Astrocyte (in vitro differentiated cells and primary cell): Measurements from ENCODE around the gene AZI2.

Experiments used
- EZH2 ChIP-seq: IDR thresholded peaks from 2 replicates; pipeline ENCODE4 v1.6.1; 2012; ENCODE audit warnings: mild to moderate bottlenecking, low read length, inconsistent platforms; ENCODE audit not compliant: insufficient read depth
- TF ChIP-seq, protein P1 (sequence below): IDR thresholded peaks from 2 replicates; pipeline ENCODE4 v1.5.1; 2011; ENCODE audit warnings: low read depth, mild to moderate bottlenecking, inconsistent platforms, low read length, moderate library complexity; ENCODE audit not compliant: insufficient read depth

DNA sequence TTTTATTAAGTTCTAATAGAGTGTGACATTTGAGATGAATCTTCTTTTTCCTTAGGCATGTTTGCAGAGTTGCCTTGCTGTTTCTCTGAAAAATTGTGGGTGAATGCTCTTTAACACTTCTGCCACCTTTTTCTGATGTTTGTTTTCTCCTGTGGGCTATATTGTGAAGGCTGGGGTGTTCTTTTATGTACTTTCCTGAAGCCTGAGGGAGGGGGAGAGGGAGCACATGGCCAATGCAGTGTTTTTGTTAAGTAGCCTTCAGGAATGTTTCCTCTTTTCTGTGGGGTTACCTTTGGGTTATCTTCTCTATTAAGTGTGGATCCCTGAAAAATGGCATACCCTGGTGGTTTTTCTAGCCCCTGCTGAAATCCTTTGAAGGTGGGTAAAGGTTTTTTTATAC lies 57.0 kb downstream of the AZI2 start:
- TF ChIP-seq, protein P1, sequence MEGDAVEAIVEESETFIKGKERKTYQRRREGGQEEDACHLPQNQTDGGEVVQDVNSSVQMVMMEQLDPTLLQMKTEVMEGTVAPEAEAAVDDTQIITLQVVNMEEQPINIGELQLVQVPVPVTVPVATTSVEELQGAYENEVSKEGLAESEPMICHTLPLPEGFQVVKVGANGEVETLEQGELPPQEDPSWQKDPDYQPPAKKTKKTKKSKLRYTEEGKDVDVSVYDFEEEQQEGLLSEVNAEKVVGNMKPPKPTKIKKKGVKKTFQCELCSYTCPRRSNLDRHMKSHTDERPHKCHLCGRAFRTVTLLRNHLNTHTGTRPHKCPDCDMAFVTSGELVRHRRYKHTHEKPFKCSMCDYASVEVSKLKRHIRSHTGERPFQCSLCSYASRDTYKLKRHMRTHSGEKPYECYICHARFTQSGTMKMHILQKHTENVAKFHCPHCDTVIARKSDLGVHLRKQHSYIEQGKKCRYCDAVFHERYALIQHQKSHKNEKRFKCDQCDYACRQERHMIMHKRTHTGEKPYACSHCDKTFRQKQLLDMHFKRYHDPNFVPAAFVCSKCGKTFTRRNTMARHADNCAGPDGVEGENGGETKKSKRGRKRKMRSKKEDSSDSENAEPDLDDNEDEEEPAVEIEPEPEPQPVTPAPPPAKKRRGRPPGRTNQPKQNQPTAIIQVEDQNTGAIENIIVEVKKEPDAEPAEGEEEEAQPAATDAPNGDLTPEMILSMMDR = no peak
- no peak for TF ChIP-seq EZH2
